ENCODE data around the gene TSC22D4. TPM values are rescaled to one million over a fixed set of nuclear protein-coding genes. Genes with fewer than 3 reads are reported as not detected.

The TSC22D4 gene
- total and polyA plus RNA-seq, 4 donors: 5.5 to 21.2 (median 11.4) TPM

GRCh38 chr7:100510437-100511239 is 31.6 kb upstream of the TSC22D4 start:
- WGBS: 95% methylated on average over 9 of the region's 9 CpGs
- no peak for DNase-seq (ENCODE audit: low spot score)
- no peak overlapping the region for H3K9ac ChIP-seq (ENCODE audit: low read depth in 1 of 2, low read length in 2 of 2)
- H3K9me3 ChIP-seq (ENCODE audit: control insufficient read depth in 4 of 4, low read length in 3 of 4): no peaks in the 10 kb centered on the region
- TF ChIP-seq YY1 (IDR thresholded peaks at IDR 0.05): no peak
- TF ChIP-seq GABPA (IDR thresholded peaks at IDR 0.05 in 1 of 2, conservative IDR thresholded peaks at IDR 0.05 in 1 of 2): no peak
- no peak for TF ChIP-seq EGR1 (IDR thresholded peaks at IDR 0.05; ENCODE audit: low read depth in 2 of 2)
- TF ChIP-seq JUND (IDR thresholded peaks at IDR 0.05): no peak
- no peak for TF ChIP-seq FOXA1 (IDR thresholded peaks at IDR 0.05)
- no peak for TF ChIP-seq TAF1 (conservative IDR thresholded peaks at IDR 0.05)
- no peak for TF ChIP-seq RXRA (IDR thresholded peaks at IDR 0.05)
- no peak for TF ChIP-seq NR2F2 (IDR thresholded peaks at IDR 0.05)
- TF ChIP-seq HNF4A (conservative IDR thresholded peaks at IDR 0.05): no peak
- TF ChIP-seq RAD21 (IDR thresholded peaks at IDR 0.05): no peak
- no peak for TF ChIP-seq ATF3 (IDR thresholded peaks at IDR 0.05)
- TF ChIP-seq, protein P1, sequence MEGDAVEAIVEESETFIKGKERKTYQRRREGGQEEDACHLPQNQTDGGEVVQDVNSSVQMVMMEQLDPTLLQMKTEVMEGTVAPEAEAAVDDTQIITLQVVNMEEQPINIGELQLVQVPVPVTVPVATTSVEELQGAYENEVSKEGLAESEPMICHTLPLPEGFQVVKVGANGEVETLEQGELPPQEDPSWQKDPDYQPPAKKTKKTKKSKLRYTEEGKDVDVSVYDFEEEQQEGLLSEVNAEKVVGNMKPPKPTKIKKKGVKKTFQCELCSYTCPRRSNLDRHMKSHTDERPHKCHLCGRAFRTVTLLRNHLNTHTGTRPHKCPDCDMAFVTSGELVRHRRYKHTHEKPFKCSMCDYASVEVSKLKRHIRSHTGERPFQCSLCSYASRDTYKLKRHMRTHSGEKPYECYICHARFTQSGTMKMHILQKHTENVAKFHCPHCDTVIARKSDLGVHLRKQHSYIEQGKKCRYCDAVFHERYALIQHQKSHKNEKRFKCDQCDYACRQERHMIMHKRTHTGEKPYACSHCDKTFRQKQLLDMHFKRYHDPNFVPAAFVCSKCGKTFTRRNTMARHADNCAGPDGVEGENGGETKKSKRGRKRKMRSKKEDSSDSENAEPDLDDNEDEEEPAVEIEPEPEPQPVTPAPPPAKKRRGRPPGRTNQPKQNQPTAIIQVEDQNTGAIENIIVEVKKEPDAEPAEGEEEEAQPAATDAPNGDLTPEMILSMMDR (IDR thresholded peaks at IDR 0.05; ENCODE audit: low read depth, low read length, missing input control): no peak
- TF ChIP-seq FOXA2 (IDR thresholded peaks at IDR 0.05): no peak
- TF ChIP-seq, protein P2, sequence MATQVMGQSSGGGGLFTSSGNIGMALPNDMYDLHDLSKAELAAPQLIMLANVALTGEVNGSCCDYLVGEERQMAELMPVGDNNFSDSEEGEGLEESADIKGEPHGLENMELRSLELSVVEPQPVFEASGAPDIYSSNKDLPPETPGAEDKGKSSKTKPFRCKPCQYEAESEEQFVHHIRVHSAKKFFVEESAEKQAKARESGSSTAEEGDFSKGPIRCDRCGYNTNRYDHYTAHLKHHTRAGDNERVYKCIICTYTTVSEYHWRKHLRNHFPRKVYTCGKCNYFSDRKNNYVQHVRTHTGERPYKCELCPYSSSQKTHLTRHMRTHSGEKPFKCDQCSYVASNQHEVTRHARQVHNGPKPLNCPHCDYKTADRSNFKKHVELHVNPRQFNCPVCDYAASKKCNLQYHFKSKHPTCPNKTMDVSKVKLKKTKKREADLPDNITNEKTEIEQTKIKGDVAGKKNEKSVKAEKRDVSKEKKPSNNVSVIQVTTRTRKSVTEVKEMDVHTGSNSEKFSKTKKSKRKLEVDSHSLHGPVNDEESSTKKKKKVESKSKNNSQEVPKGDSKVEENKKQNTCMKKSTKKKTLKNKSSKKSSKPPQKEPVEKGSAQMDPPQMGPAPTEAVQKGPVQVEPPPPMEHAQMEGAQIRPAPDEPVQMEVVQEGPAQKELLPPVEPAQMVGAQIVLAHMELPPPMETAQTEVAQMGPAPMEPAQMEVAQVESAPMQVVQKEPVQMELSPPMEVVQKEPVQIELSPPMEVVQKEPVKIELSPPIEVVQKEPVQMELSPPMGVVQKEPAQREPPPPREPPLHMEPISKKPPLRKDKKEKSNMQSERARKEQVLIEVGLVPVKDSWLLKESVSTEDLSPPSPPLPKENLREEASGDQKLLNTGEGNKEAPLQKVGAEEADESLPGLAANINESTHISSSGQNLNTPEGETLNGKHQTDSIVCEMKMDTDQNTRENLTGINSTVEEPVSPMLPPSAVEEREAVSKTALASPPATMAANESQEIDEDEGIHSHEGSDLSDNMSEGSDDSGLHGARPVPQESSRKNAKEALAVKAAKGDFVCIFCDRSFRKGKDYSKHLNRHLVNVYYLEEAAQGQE (IDR thresholded peaks at IDR 0.05): no peak
- TF ChIP-seq, protein P3, sequence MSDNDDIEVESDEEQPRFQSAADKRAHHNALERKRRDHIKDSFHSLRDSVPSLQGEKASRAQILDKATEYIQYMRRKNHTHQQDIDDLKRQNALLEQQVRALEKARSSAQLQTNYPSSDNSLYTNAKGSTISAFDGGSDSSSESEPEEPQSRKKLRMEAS (IDR thresholded peaks at IDR 0.05): no peak
- H3K36me3 ChIP-seq (ENCODE audit: control insufficient read depth in 4 of 4, insufficient read depth in 3 of 4, low read depth in 1 of 4, low read length in 3 of 4): no peaks in the 10 kb centered on the region
- no peak overlapping the region for H3K4me3 ChIP-seq (ENCODE audit: low read depth in 1 of 3, low read length in 3 of 3)
- no peak overlapping the region for H3K27ac ChIP-seq (ENCODE audit: low read depth in 1 of 2, low read length in 2 of 2)
- no peaks in the 10 kb centered on the region for H3K27me3 ChIP-seq (ENCODE audit: control insufficient read depth in 4 of 4, insufficient read depth in 4 of 4, low read length in 3 of 4)
- H3K4me1 ChIP-seq (ENCODE audit: control insufficient read depth in 4 of 4, insufficient read depth in 4 of 4, low read length in 3 of 4): no peaks in the 10 kb centered on the region

DNA sequence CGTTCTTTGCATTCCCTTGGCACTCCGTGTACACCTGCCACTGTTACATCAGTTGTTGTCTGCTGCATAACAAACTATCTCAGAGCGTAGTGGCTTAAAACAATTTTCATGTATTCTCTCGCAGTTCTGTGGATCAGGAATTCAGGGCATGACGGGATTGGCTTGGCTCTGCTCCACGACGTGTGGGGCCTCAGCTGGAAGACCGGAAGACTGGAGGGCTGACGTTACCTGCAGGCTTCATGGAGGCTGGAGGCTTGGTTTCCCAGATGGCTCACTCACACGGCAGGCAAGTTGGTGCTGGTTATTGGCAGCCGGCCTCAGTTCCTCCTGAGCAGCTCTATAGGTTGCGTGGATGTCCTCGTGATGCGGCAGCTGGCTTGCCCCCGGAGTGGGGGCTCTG is 30.2 kb upstream of the TSC22D4 start:
- Histone ChIP-seq H3K9me3 (ENCODE audit: control insufficient read depth in 4 of 4, low read length in 3 of 4) (no peaks in the 10 kb centered on the region), H3K27me3 (ENCODE audit: control insufficient read depth in 4 of 4, insufficient read depth in 4 of 4, low read length in 3 of 4) (no peaks in the 10 kb centered on the region), H3K4me3 (ENCODE audit: low read depth in 1 of 3, low read length in 3 of 3) (no peak overlapping the region), H3K27ac (ENCODE audit: low read depth in 1 of 2, low read length in 2 of 2) (no peak overlapping the region), H3K9ac (ENCODE audit: low read depth in 1 of 2, low read length in 2 of 2) (no peak overlapping the region), H3K36me3 (ENCODE audit: control insufficient read depth in 4 of 4, insufficient read depth in 3 of 4, low read depth in 1 of 4, low read length in 3 of 4) (no peaks in the 10 kb centered on the region), H3K4me1 (ENCODE audit: control insufficient read depth in 4 of 4, insufficient read depth in 4 of 4, low read length in 3 of 4) (no peaks in the 10 kb centered on the region)
- TF ChIP-seq EGR1 (IDR thresholded peaks at IDR 0.05; ENCODE audit: low read depth in 2 of 2) (no peak), HNF4G (IDR thresholded peaks at IDR 0.05) (no peak), ATF3 (IDR thresholded peaks at IDR 0.05) (no peak), FOXA2 (IDR thresholded peaks at IDR 0.05) (no peak), JUND (IDR thresholded peaks at IDR 0.05) (no peak)
- TF ChIP-seq, protein P2 (IDR thresholded peaks at IDR 0.05): no peak
- TF ChIP-seq, protein P3 (IDR thresholded peaks at IDR 0.05): no peak
- DNase-seq (ENCODE audit: low spot score): no peak
- WGBS: 88% methylated on average over 15 of the region's 15 CpGs

Data from liver (tissue), 9 donors.